ENCODE data around the gene SNCA. TPM values are rescaled to one million over a fixed set of nuclear protein-coding genes. Genes with fewer than 3 reads are reported as not detected.

Gene SNCA
- 1 to 10 TPM; 2.0 to 2.5 TPM for total RNA-seq

DNA sequence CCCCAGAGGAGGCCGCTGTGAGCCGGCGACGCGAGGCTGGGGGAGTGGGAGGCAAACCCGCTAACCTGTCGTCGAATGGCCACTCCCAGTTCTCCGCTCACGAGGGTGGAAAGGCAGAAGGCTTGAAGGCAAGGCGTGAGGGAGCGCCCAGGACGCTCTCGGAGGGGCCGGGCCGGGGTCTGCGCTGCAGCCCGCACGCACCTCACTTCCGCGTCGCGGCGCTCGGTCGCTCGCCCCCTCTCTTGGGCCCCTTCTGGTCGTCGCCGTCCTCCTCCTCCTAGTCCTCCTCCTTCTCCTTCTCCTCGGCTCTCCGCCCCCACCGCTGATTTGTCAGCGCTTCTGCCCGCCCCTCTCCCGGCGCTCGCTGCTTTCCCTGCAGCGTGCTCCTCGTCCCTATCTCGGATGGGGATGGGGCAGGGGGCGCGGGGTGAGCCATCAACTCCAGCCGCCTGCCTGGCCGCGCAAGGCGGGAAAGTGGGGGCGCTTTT is at the start of gene SNCA:
Gene SNCA (minus strand): TSS at position 265 of the 488 bp plus-strand sequence. CDS start 1,494 bp downstream, outside the sequence.
- no peaks in the 10 kb centered on the region for H3K36me3 Mint-ChIP-seq
- H3K27ac Mint-ChIP-seq = no peak within 1 kb of the TSS
- H3K27me3 Mint-ChIP-seq = peaks cover 46% of the 10 kb centered on the region
- intact Hi-C loops (cut with micrococcal nuclease) = loop anchor here (2.0 to 10.0 kb wide), 5 partner anchors 32 to 725 kb away; partner anchors contain the start of gene TIGD2
- ChIA-PET POLR2A (no interaction called here), CTCF (interaction anchor here (0.7 kb wide), 1 partner anchor 557 kb away, joined by 3 read pairs; no protein-coding TSS in a partner anchor)
- DNase-seq = peak; percentile 71
- peak within 1 kb of the TSS; percentile 74 for H3K4me3 Mint-ChIP-seq
- peaks cover 22% of the 10 kb centered on the region for H3K4me1 Mint-ChIP-seq (ENCODE audit: low read depth)
- H3K9me3 Mint-ChIP-seq = no peaks in the 10 kb centered on the region

DNA sequence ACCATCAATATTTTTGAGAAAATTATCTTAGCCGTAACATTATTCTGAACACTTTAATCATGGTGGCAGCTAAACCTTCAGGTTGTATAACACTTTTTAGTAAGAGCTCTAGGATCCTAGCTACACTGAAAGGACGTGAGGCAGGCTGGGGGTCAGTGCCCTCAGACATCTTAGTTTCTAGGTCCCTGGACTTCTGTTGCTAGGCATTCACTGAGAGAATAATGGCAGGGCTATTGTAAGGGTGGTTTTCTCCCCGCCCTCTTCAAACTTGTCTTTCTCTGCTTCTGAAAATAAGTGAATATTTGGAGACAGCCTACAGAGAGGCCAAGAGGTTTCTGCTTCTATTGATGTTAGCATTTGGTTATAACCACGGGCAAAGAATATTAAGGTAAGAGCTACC is 42.3 kb upstream of the SNCA start:
- Mint-ChIP-seq H3K9me3 (no peaks in the 10 kb centered on the region), H3K4me3 (no peak overlapping the region), H3K4me1 (ENCODE audit: low read depth) (peaks cover 5% of the 10 kb centered on the region), H3K27me3 (peaks cover 6% of the 10 kb centered on the region), H3K36me3 (no peaks in the 10 kb centered on the region), H3K27ac (no peak overlapping the region)
- POLR2A ChIA-PET = no interaction called here
- no peak for DNase-seq
- intact Hi-C loops (cut with micrococcal nuclease) = no loop called here
- CTCF ChIA-PET = interaction anchor here (2.5 kb wide), 1 partner anchor 10 kb away, joined by 8 read pairs; no protein-coding TSS in a partner anchor

DNA sequence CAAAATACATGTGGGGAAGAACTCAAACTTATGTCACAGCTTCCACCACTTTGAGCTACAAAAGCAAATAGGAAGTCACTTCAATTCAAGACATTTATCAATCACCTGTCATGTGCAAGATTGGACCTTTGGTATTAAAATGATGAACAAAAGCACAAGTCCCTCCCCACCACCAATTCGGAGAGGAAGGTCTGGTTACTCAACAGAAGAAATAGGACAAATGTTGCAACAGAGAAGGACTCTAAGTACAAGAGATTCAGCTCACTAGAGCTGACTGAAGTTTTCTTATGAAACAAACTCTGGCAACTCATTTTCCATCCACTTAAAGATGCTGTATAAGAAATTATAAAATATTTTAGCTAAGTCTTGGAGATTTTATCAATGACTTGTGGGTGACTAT is 41.6 kb upstream of the SNCA start:
- Mint-ChIP-seq H3K36me3 (no peaks in the 10 kb centered on the region), H3K9me3 (no peaks in the 10 kb centered on the region), H3K4me3 (no peak overlapping the region), H3K4me1 (ENCODE audit: low read depth) (peaks cover 5% of the 10 kb centered on the region), H3K27ac (no peak overlapping the region), H3K27me3 (peaks cover 6% of the 10 kb centered on the region)
- ChIA-PET CTCF (interaction anchor here (0.6 to 2.5 kb wide), 2 partner anchors 9 to 40 kb away, joined by 3 to 8 read pairs; no protein-coding TSS in a partner anchor), POLR2A (no interaction called here)
- DNase-seq = no peak
- intact Hi-C loops (cut with micrococcal nuclease) = no loop called here

DNA sequence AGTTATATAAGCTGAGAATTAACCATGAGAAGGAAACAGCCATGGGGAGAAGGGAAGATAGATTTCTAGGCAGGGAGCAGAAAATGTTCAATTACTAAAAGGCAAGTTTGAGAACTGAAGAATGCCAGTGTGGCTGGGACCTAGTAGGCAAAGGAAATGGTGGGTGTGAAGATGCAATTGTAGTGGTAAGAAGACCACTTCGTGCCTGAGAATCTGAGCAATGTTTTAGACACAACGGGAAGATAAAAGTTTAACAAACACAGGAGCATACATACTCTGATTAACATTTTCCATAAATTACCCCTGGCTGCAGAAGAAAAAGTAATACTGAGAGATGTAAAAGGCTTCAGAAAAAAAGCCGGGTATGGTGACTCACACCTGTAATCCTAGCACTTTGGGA is 39.6 kb upstream of the SNCA start:
- DNase-seq = no peak

DNA sequence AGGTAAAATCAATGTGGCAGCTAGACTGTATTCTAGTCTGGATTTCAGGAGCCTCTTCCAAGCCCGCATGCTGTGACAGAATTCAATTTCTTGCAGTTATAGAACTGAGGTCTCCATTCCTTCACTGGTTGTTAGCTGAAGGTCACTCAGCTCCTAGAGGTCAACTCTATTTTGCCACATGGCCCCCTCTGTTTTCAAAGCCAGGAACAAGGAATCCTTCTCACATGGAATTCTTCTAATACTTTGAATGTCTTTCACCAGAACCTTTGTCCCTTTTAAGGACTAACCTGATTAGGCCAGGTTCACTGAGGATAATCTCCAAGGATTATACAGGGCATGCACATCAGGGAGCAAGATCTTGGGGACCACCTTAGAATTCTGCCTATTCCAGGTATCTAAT is 34.2 kb upstream of the SNCA start:
- Mint-ChIP-seq H3K27me3 (peaks cover 3% of the 10 kb centered on the region), H3K27ac (no peak overlapping the region), H3K4me1 (ENCODE audit: low read depth) (peaks cover under 1% of the 10 kb centered on the region), H3K9me3 (no peaks in the 10 kb centered on the region), H3K36me3 (no peaks in the 10 kb centered on the region), H3K4me3 (no peak overlapping the region)
- DNase-seq = no peak
- intact Hi-C loops (cut with micrococcal nuclease) = no loop called here
- ChIA-PET CTCF (no interaction called here), POLR2A (no interaction called here)

More for the DNA sequence above, 39.6 kb upstream of the SNCA start:
- intact Hi-C loops (cut with micrococcal nuclease) = loop anchor here (1.0 kb wide), 1 partner anchor 47 kb away; no protein-coding TSS in a partner anchor
- H3K27ac Mint-ChIP-seq = no peak overlapping the region
- peaks cover 5% of the 10 kb centered on the region for H3K4me1 Mint-ChIP-seq (ENCODE audit: low read depth)
- no peaks in the 10 kb centered on the region for H3K36me3 Mint-ChIP-seq
- CTCF ChIA-PET = no interaction called here
- no peak overlapping the region for H3K4me3 Mint-ChIP-seq
- POLR2A ChIA-PET = no interaction called here
- peaks cover 6% of the 10 kb centered on the region for H3K27me3 Mint-ChIP-seq
- H3K9me3 Mint-ChIP-seq = no peaks in the 10 kb centered on the region

DNA sequence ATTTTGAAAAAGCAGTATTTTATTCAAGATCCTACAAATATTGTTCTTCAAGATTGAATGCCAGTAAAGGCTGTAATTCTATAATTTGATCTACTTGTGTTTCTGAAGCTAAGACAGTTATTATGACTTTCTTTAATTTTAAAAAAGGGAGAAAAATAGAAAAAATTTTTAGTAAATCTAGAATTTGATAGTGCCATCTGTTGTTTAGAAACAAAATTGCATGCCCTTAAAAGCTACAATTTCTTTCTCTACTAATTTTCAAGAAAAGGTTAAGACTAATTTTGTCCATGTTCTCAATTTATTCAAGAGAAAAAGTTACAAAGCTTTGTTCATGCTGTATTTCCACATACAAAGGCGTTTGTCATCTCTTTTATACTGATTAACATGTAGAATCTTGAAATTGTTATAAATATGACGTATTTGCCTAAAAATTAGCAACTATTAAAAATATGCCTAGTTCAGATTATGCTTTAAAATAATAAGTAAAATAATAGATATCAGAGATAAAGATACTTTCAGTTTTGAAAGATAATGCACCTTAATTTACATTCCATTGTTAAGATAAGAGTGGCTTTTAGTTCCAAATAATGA is 32.1 kb upstream of the SNCA start:
- Mint-ChIP-seq H3K27me3 (no peaks in the 10 kb centered on the region), H3K4me3 (no peak overlapping the region), H3K27ac (no peak overlapping the region), H3K36me3 (no peaks in the 10 kb centered on the region), H3K4me1 (ENCODE audit: low read depth) (no peaks in the 10 kb centered on the region), H3K9me3 (no peaks in the 10 kb centered on the region)
- DNase-seq = no peak
- POLR2A ChIA-PET = no interaction called here
- CTCF ChIA-PET = interaction anchor here (0.7 to 2.2 kb wide), 7 partner anchors 11 to 642 kb away, joined by 3 to 8 read pairs (median 4); no protein-coding TSS in a partner anchor
- intact Hi-C loops (cut with micrococcal nuclease) = loop anchor here (2.0 kb wide), 1 partner anchor 32 kb away; the partner anchor contains the start of gene SNCA

DNA sequence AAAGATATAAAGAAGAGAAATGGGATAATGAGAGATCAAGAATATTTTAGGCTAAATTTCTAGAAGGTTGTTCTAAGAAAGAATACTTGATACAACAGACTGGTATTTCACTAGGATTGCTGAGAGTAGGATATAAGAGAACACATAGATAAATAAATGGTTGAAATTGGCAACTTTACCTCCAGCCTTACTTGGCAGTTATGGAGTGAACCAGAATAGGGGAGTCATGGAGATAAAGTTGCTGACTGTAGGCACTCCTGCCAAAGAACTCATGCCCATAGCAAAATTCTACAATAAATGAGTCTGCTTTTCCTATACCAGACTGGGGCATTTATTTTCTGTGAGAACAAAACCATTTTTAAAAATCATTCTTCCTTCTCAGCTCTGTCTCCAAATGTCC is 31.3 kb upstream of the SNCA start:
- no peak for DNase-seq
- H3K27ac Mint-ChIP-seq = no peak overlapping the region
- CTCF ChIA-PET = interaction anchor here (0.7 to 2.2 kb wide), 5 partner anchors 11 to 642 kb away, joined by 3 to 8 read pairs (median 4); no protein-coding TSS in a partner anchor
- POLR2A ChIA-PET = no interaction called here
- H3K4me3 Mint-ChIP-seq = no peak overlapping the region
- H3K27me3 Mint-ChIP-seq = no peaks in the 10 kb centered on the region
- H3K9me3 Mint-ChIP-seq = no peaks in the 10 kb centered on the region
- H3K36me3 Mint-ChIP-seq = no peaks in the 10 kb centered on the region
- H3K4me1 Mint-ChIP-seq (ENCODE audit: low read depth) = no peaks in the 10 kb centered on the region
- intact Hi-C loops (cut with micrococcal nuclease) = loop anchor here (2.0 kb wide), 1 partner anchor 31 kb away; the partner anchor contains the start of gene SNCA

DNA sequence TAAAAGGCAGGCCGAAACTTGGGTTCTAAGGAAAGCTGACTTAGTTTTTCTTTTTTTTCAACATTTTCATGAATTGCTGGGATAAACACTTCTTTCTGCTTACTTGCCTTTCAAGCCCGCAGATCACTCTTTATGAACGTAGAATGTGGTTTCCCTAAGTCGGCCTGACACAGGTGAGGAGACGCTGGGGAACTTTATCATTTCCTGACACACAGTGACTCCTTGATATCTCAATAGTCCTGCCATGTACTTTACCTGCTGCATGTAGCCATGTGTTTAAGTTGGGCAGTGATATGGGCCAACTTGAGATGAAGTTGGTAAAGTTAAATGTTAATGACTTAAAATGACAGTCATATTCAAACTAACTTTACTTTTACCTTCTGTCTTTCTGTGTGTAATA is 26.6 kb upstream of the SNCA start:
- Mint-ChIP-seq H3K27me3 (peaks cover 2% of the 10 kb centered on the region), H3K9me3 (no peaks in the 10 kb centered on the region), H3K4me3 (no peak overlapping the region), H3K27ac (no peak overlapping the region), H3K36me3 (no peaks in the 10 kb centered on the region), H3K4me1 (ENCODE audit: low read depth) (no peaks in the 10 kb centered on the region)
- DNase-seq = no peak
- CTCF ChIA-PET = no interaction called here
- POLR2A ChIA-PET = no interaction called here
- intact Hi-C loops (cut with micrococcal nuclease) = no loop called here

DNA sequence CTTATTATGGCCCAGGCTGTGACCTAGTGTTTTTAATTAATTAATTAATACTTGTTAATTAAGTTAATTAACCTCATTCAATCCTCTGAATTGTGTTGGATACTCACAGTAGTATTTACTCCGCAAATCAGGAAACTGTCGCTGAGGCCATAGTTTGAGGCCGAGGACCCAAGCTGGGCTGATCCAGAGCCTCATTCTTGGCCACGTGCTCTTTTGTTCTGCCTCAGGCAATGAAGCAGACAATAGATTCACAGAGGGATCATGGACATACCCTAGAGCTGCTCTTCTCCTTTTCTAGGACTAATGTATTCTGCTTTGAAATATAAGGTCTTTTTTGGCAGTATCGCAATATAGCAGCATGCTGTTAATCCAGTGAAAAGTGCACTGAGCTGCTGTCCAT is 24.0 kb upstream of the SNCA start:
- Mint-ChIP-seq H3K27me3 (peaks cover 2% of the 10 kb centered on the region), H3K4me3 (no peak overlapping the region), H3K36me3 (no peaks in the 10 kb centered on the region), H3K4me1 (ENCODE audit: low read depth) (no peaks in the 10 kb centered on the region), H3K9me3 (no peaks in the 10 kb centered on the region), H3K27ac (no peak overlapping the region)
- POLR2A ChIA-PET = no interaction called here
- DNase-seq = no peak
- CTCF ChIA-PET = no interaction called here
- intact Hi-C loops (cut with micrococcal nuclease) = no loop called here

DNA sequence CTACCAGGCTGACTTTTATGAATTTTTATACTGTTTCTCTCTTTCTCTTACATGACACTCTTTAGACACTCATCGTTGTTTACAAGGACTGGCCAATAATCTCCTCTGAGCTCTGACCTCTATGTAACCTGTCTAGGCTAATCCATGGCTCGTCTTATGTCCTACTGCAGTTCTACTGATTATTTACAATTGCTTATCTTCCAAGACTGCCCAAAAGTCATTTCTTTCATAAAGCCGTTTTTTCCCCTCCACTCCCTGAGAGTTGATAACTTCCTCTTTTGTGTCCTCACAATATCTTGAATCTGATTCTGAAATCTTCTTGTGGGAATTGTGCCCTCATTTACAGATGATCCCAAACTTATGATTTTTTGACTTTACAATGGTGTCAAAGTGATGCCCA is 18.3 kb upstream of the SNCA start:
- ChIA-PET POLR2A (interaction anchor here (0.5 kb wide), 1 partner anchor 96 kb away, joined by 3 read pairs; no protein-coding TSS in a partner anchor), CTCF (no interaction called here)
- no peaks in the 10 kb centered on the region for H3K36me3 Mint-ChIP-seq
- no peak overlapping the region for H3K27ac Mint-ChIP-seq
- no peak for DNase-seq
- intact Hi-C loops (cut with micrococcal nuclease) = no loop called here
- peaks cover 5% of the 10 kb centered on the region for H3K27me3 Mint-ChIP-seq
- no peak overlapping the region for H3K4me3 Mint-ChIP-seq
- no peaks in the 10 kb centered on the region for H3K4me1 Mint-ChIP-seq (ENCODE audit: low read depth)
- H3K9me3 Mint-ChIP-seq = peaks cover 3% of the 10 kb centered on the region

DNA sequence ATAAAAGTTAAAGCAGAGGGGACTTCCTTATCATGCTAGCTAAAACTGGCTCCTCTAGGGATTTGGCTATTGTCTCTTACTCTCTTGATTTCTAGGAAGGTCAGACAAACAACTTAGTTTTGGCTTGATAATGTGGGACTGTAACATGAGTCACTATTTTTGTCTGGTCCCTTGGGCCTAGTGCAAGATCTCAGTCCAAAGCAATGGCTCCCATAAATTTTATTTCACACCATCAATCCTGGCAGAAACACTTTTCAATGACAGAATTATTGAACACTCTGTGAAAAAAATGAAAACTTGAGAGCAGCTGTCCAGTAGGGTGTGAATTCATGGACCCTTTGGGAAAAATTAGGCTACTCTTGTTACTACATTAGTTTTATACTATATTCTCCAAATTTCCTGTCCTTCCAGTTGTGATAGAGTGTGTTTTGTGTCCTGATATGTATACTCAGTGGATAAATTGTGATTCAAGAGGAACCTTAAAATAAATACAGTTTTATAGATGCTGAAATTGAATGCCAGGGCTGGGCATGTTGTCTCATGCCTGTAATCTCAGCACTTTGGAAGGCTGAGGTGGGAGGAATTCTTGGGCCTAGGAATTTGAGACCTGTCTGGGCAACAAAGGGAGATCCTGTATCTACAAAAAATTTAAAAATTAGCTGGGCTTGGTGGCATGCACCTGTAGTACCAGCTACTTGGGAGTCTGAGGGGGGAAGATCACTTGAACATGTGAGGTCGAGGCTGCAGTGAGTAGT is 10.8 kb upstream of the SNCA start:
- Mint-ChIP-seq H3K36me3 (no peaks in the 10 kb centered on the region), H3K9me3 (peaks cover 14% of the 10 kb centered on the region), H3K4me3 (no peak overlapping the region), H3K4me1 (ENCODE audit: low read depth) (no peaks in the 10 kb centered on the region), H3K27me3 (no peaks in the 10 kb centered on the region), H3K27ac (no peak overlapping the region)
- POLR2A ChIA-PET = no interaction called here
- intact Hi-C loops (cut with micrococcal nuclease) = no loop called here
- CTCF ChIA-PET = no interaction called here
- no peak for DNase-seq

DNA sequence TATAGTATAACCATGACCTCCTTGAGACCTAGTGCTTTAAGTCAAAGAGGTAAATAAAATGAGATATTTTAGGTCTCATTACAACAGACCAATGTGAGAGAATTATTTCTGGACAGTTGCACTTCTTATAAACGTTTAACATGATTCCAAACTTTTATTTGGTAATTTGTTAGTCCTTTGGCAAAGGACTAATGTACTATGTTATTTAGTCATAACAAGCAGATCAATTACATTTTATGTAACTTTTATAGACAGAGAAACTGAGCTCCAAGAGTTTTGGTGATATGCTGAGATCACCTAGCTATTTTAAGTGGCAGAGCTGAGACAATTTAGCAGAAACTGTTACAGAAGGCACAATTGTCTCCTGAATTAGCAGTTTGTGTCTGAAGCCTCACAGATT is 2.6 kb upstream of the SNCA start:
- Mint-ChIP-seq H3K4me3 (no peak overlapping the region), H3K27ac (no peak overlapping the region), H3K4me1 (ENCODE audit: low read depth) (peaks cover 22% of the 10 kb centered on the region), H3K36me3 (no peaks in the 10 kb centered on the region), H3K27me3 (peaks cover 42% of the 10 kb centered on the region), H3K9me3 (no peaks in the 10 kb centered on the region)
- DNase-seq = no peak
- intact Hi-C loops (cut with micrococcal nuclease) = loop anchor here (5.0 to 10.0 kb wide), 4 partner anchors 58 to 727 kb away; partner anchors contain the start of gene TIGD2
- POLR2A ChIA-PET = no interaction called here
- CTCF ChIA-PET = no interaction called here
